ENCODE measurements around the gene ZNF507. TPM values are rescaled to one million over a fixed set of nuclear protein-coding genes. Genes with fewer than 3 reads are reported as not detected.
A peak's percentile ranks its signal among the peaks of the same experiment; 100 is the strongest.

Gene ZNF507
- total RNA-seq, 1 experiment from 2014 or later: 31.1 TPM

DNA sequence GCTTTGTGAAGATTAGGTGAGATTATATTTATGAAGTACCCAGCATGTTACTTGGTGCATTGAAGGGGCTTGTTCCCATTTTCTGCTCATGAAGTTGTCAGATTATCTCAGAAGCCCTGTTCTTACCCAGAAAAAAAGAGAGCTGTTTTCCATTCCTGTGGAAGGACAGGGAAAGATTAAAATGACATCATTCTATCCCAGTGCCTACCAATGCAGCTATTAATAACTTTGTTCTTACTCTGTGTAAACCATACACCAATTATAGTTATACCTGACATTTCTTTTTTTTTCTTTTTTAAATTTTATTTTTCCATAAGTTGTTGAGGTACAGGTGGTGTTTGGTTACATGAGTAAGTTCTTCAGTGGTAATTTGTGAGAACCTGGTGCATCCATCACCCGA, 18.6 kb downstream of the ZNF507 start:
- Histone ChIP-seq H3K79me1 (ENCODE audit: insufficient read depth, low read depth, low read length, poor library complexity, severe bottlenecking) (peaks cover 8% of the 10 kb centered on the region), H3K4me1 (ENCODE audit: insufficient read depth, low read length) (no peaks in the 10 kb centered on the region), H3K4me2 (ENCODE audit: insufficient read depth, insufficient read length, low read length) (no peak overlapping the region), H2BK5ac (ENCODE audit: insufficient read length, low read length) (no peak overlapping the region), H2AFZ (ENCODE audit: low read length) (no peak overlapping the region), H3K56ac (ENCODE audit: insufficient read length, low read depth, low read length) (no peak overlapping the region), H3K79me2 (ENCODE audit: insufficient read depth, low read length) (no peaks in the 10 kb centered on the region), H2BK20ac (ENCODE audit: low read depth, low read length, poor library complexity, severe bottlenecking) (no peak overlapping the region), H4K91ac (ENCODE audit: insufficient read length, low read depth, low read length) (no peak overlapping the region), H3K18ac (ENCODE audit: insufficient read length, low read depth, low read length) (no peak overlapping the region), H3K14ac (ENCODE audit: insufficient read depth, low read length) (no peak overlapping the region), H2BK12ac (ENCODE audit: insufficient read length, low read depth, low read length) (no peak overlapping the region), H3T11ph (ENCODE audit: low read length) (no peak overlapping the region), H2BK15ac (ENCODE audit: low read depth, low read length) (no peak overlapping the region), H3K23ac (ENCODE audit: insufficient read length, low read depth, low read length) (no peak overlapping the region), H2BK120ac (ENCODE audit: low read depth, low read length, poor library complexity, severe bottlenecking) (no peak overlapping the region), H2AK5ac (ENCODE audit: insufficient read length, low read length) (no peak overlapping the region), H4K20me1 (ENCODE audit: control insufficient read depth, insufficient read depth, insufficient read length) (no peaks in the 10 kb centered on the region), H4K5ac (ENCODE audit: insufficient read length, low read depth, low read length) (no peak overlapping the region), H3K27ac (ENCODE audit: insufficient read length, low read depth, low read length) (no peak overlapping the region), H3K23me2 (ENCODE audit: insufficient read length, low read depth, low read length, poor library complexity, severe bottlenecking) (no peaks in the 10 kb centered on the region), H3K27me3 (ENCODE audit: insufficient read depth, low read length) (no peaks in the 10 kb centered on the region), H3K9me3 (ENCODE audit: control insufficient read depth, low read depth, low read length) (no peaks in the 10 kb centered on the region), H3K9ac (ENCODE audit: extremely low read depth, insufficient read length, low read length) (no peak overlapping the region), H3K4ac (ENCODE audit: low read depth, low read length) (no peak overlapping the region), H4K8ac (replicated peaks; ENCODE audit: insufficient read length, low read depth, low read length) (no peak overlapping the region)
- TF ChIP-seq, protein P1, sequence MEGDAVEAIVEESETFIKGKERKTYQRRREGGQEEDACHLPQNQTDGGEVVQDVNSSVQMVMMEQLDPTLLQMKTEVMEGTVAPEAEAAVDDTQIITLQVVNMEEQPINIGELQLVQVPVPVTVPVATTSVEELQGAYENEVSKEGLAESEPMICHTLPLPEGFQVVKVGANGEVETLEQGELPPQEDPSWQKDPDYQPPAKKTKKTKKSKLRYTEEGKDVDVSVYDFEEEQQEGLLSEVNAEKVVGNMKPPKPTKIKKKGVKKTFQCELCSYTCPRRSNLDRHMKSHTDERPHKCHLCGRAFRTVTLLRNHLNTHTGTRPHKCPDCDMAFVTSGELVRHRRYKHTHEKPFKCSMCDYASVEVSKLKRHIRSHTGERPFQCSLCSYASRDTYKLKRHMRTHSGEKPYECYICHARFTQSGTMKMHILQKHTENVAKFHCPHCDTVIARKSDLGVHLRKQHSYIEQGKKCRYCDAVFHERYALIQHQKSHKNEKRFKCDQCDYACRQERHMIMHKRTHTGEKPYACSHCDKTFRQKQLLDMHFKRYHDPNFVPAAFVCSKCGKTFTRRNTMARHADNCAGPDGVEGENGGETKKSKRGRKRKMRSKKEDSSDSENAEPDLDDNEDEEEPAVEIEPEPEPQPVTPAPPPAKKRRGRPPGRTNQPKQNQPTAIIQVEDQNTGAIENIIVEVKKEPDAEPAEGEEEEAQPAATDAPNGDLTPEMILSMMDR (conservative IDR thresholded peaks at IDR 0.05): no peak
- Mint-ChIP-seq H3K27me3 (ENCODE audit: low read depth) (no peaks in the 10 kb centered on the region), H3K4me3 (no peak overlapping the region), H3K27ac (0 out of 7 replicates have a peak overlapping the region, but pooled peaks of 1 of the 3 experiments have one; percentile 11), H3K9me3 (no peaks in the 10 kb centered on the region; a peak in 1 of 5 replicates), H3K36me3 (ENCODE audit: insufficient read depth in 1 of 3, low read depth in 3 of 3) (peaks cover 6 to 66% (median 45%) of the 10 kb centered on the region in 3 experiments; a peak in 6 of 7 replicates), H3K4me1 (peaks cover 0 to 3% of the 10 kb centered on the region in 2 experiments; a peak in 1 of 4 replicates)
- no peak for DNase-seq
- WGBS (ENCODE audit: extremely low coverage, insufficient read length, low lambda C conversion rate): no CpG with 5 or more reads among the region's 1 CpG

Measured in H9 (cell line).